Pancreas (tissue), 10 donors: ENCODE data around the gene EHBP1L1. TPM values are rescaled to one million over a fixed set of nuclear protein-coding genes. Genes with fewer than 3 reads are reported as not detected.

Source experiments
- ATAC-seq, 4 donors: fragments of 200-7000 bp; cut with Tn5 transposase; one replicate each; pipeline versions ENCODE4 v1.8.0 to v1.9.1; 2020; ENCODE audit warnings: mild to moderate bottlenecking in 4 of 4, moderate library complexity in 4 of 4
- DNase-seq, 6 donors: peaks; one replicate each; pipeline ENCODE4 v3.0.0-alpha.2; 2020
- FAIRE-seq: peaks from 2 replicates; lab custom pipeline; 2012; peaks lifted over from hg19 to GRCh38; lab: Jason Lieb, UNC
- H3K27ac ChIP-seq, 4 donors: fragments of 200-600 bp; sonication (generic); 1 replicate in 3 of 4; 2 replicates in 1 of 4; pipeline versions ENCODE4 v1.5.0 to v1.8.0; 2020
- H3K27me3 ChIP-seq, 4 donors: fragments of 200-600 bp; one replicate each; pipeline ENCODE4 v1.8.0; 2021
- H3K36me3 ChIP-seq, 3 donors: fragments of 200-600 bp; sonication (generic) in 1 of 3; one replicate each; pipeline versions ENCODE4 v1.5.0 to v1.8.0; 2020 to 2021
- H3K4me1 ChIP-seq, 3 donors: fragments of 200-600 bp; one replicate each; pipeline ENCODE4 v1.8.0; 2021
- H3K4me3 ChIP-seq, 4 donors: fragments of 200-600 bp; sonication (generic) in 2 of 4; one replicate each; pipeline versions ENCODE4 v1.5.0 to v1.8.0; 2020 to 2021
- H3K9me3 ChIP-seq, 4 donors: fragments of 200-600 bp; one replicate each; pipeline ENCODE4 v1.8.0; 2021
- CTCF ChIP-seq, 4 donors: fragments of 200-600 bp; sonication (generic) in 3 of 4; IDR thresholded peaks; one replicate each; pipeline versions ENCODE4 v1.5.0 to v1.8.0; 2021; ENCODE audit warnings: antibody characterized with exemption in 4 of 4
- WGBS, 2 donors: extraction: QIAGEN DNeasy Blood & Tissue Kit; methylation state at CpG; one replicate each; pipeline ENCODE4 v1.1.7; 2013; 5-methylcytosine and 5-hydroxymethylcytosine counted together
- intact Hi-C, 3 donors: fragments of 100-400 bp; cut with DNase I; formaldehyde crosslinking; loops; one replicate each; pipeline versions ENCODE4 v1.11.1 to v1.14.2; 2022
- polyA plus RNA-seq, 2 donors: library from polyadenylated mRNA; stranded (reverse); fragments of 200-250 nt; gene quantifications; one replicate each; pipeline ENCODE4 v1.2.3, GENCODE V29; 2013
- total RNA-seq, 6 donors: library from RNA; stranded (reverse); fragmentation: NEBNext Ultra II Directional in 4 of 6; extraction: Animal tissue kit (Norgen Biotek cat#: 25700) in 4 of 6; gene quantifications; one replicate each; pipeline versions ENCODE4 v1.2.1 to v1.2.4, GENCODE V29; 2021 to 2023
- donor health status: healthy with polysubstance abuse.
- donor health status: DM: no; HTN: no; CAD: no; lungs with moderate emphysema.
- donor health status: DM: no; HTN: no; CAD: no.
- donor health status: control.
- donor health status: control.
- donor health status: Bipolar disorder and iron deficiency.
- donor health status: DM: yes; HTN: yes; CAD: no.
- donor health status: DM: no; HTN: no; CAD: no.
- donor health status: DM: no; HTN: no; CAD: no.
- donor health status: DM: yes; HTN: yes; CAD: no.

Gene EHBP1L1
- total and polyA plus RNA-seq, 8 donors: 6.5 to 34.2 (median 14.6) TPM

GRCh38 chr11:65592858-65593517, 17.1 kb downstream of the EHBP1L1 start:
- peak overlapping the region in 1 of 4 donors; percentile 31 for H3K4me3 ChIP-seq

GRCh38 chr11:65593518-65594414, 17.9 kb downstream of the EHBP1L1 start:
- H3K4me1 ChIP-seq: no peaks in the 10 kb centered on the region
- no peaks in the 10 kb centered on the region for H3K9me3 ChIP-seq
- intact Hi-C loops: no loop called here
- DNase-seq: peak in 2 of 6 donors; percentile 34 to 75
- H3K27me3 ChIP-seq: no peaks in the 10 kb centered on the region
- no peak for FAIRE-seq
- H3K27ac ChIP-seq: no peak overlapping the region
- no peak overlapping the region for H3K4me3 ChIP-seq
- WGBS, 2 donors: 78 to 83% methylated on average over 26 of the region's 26 CpGs
- peak in 2 of 4 donors; percentile 12 to 37 for TF ChIP-seq CTCF (IDR thresholded peaks at IDR 0.05)
- H3K36me3 ChIP-seq: peaks cover 0 to 13% (median 5%) of the 10 kb centered on the region in 3 donors
- peak in 3 of 4 donors; percentile 28 to 48 (median 33) for ATAC-seq

More at GRCh38 chr11:65592858-65593517, 17.1 kb downstream of the EHBP1L1 start:
- no peak overlapping the region for H3K27ac ChIP-seq
- intact Hi-C loops: no loop called here
- TF ChIP-seq CTCF (IDR thresholded peaks at IDR 0.05): no peak
- H3K9me3 ChIP-seq: no peaks in the 10 kb centered on the region
- DNase-seq (peak in 3 of 6 donors; percentile 19 to 68 (median 33)), FAIRE-seq (no peak), ATAC-seq (no peak)
- H3K36me3 ChIP-seq: peaks cover 0 to 5% (median under 1%) of the 10 kb centered on the region in 3 donors
- no peaks in the 10 kb centered on the region for H3K4me1 ChIP-seq
- WGBS, 2 donors: 73 to 77% methylated on average over 22 of the region's 22 CpGs
- no peaks in the 10 kb centered on the region for H3K27me3 ChIP-seq

GRCh38 chr11:65595131-65595530, 19.3 kb downstream of the EHBP1L1 start:
- Histone ChIP-seq H3K4me3 (no peak overlapping the region), H3K9me3 (no peaks in the 10 kb centered on the region), H3K4me1 (no peaks in the 10 kb centered on the region), H3K27me3 (no peaks in the 10 kb centered on the region), H3K36me3 (peaks cover 0 to 16% (median 5%) of the 10 kb centered on the region in 3 donors), H3K27ac (no peak overlapping the region)
- ATAC-seq (no peak), FAIRE-seq (no peak), DNase-seq (no peak)
- TF ChIP-seq CTCF (IDR thresholded peaks at IDR 0.05): no peak
- WGBS, 2 donors: 76 to 79% methylated on average over 3 of the region's 3 CpGs
- intact Hi-C loops: no loop called here

GRCh38 chr11:65595543-65596281, 19.9 kb downstream of the EHBP1L1 start, which contains the start of gene KCNK7:
TSS of gene KCNK7 (minus strand) at chr11:65595800. CDS start at chr11:65595772, 28 bp downstream.
- Histone ChIP-seq H3K4me3 (no peak within 1 kb of the TSS), H3K4me1 (no peaks in the 10 kb centered on the region), H3K9me3 (no peaks in the 10 kb centered on the region), H3K27ac (no peak within 1 kb of the TSS), H3K27me3 (no peaks in the 10 kb centered on the region), H3K36me3 (peaks cover 0 to 16% (median 5%) of the 10 kb centered on the region in 3 donors)
- intact Hi-C loops: no loop called here
- FAIRE-seq (no peak), DNase-seq (peak in 3 of 6 donors; percentile 17 to 79 (median 40)), ATAC-seq (no peak)
- WGBS, 2 donors: 71 to 72% methylated on average over 12 of the region's 12 CpGs
- TF ChIP-seq CTCF (IDR thresholded peaks at IDR 0.05): no peak
